RPMI7951 (cell line): ENCODE measurements around the gene KCNB1. TPM values are rescaled to one million over a fixed set of nuclear protein-coding genes. Genes with fewer than 3 reads are reported as not detected.

Experiments used
- DNase-seq: peaks from one replicate; pipeline ENCODE4 v3.0.0-alpha.2; 2012; ENCODE audit warnings: low read depth
- total RNA-seq: library from RNA; depleted of rRNA; stranded (reverse); fragments of >200 nt; shearing (Covaris generic); gene quantifications from 2 replicates; pipeline ENCODE4 v1.2.3, GENCODE V29; 2014; rRNA removed

Gene KCNB1
- not detected in 2 replicates for total RNA-seq

DNA sequence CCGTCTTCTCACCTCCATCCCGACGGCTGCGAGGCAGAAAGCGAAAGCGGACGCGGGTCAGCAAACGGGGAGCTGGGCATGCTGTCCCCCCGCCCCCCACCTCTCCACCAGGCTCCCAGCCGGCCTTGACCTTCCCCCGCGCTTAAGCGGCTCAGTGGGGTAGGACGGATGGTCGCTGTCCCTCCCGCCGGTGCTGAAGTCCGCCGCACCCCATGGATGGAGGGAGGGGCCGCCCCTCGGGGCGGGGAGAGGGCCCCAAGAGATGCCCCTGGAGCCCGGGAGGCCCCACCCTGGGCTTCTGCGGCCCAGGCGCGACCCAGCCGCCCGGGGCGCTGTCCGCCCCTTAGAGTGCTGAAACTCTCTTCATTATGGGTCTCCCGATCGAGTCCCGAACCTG, at the start of gene KCNB1:
Gene KCNB1 (minus strand): TSS at position 48 of the 397 bp plus-strand sequence. CDS start 188 bp downstream, outside the sequence.
- peak; percentile 57 for DNase-seq

DNA sequence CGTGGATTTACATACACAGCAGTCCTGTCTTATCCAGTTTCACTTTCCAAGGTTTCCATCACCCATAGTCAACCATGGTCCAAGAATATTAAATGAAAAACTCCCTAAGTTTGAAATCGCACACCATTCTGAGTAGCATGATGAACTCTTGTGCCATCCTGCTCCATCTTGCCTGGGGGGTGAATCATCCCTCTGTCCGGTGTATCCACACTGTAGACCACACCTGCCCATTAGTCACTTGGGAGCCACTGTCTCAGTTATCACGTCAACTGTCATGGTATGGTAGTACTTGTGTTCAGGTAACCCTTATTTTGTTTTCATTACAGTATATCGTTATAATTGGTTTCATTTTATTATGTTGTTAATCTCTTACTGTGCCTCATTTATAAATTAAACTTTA, 47.0 kb upstream of the KCNB1 start:
- DNase-seq, result no peak

DNA sequence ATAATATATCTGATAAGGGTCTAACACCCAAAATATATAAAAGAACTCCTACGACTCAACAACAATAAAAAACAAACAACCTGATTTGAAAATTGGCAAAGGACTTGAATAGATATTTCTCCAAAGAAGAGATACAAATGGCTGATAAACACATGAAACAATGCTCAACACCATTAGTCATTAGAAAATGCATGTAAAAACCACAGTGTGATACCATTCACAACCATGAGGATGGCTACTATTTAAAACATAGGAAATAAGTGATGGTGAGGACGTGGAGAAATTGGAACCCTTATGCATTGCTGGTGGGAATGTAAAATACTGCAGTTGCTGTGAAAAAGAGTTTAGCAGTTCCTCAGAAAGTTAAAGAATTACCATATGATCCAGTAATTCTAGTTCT, 44.1 kb upstream of the KCNB1 start:
- no peak for DNase-seq

DNA sequence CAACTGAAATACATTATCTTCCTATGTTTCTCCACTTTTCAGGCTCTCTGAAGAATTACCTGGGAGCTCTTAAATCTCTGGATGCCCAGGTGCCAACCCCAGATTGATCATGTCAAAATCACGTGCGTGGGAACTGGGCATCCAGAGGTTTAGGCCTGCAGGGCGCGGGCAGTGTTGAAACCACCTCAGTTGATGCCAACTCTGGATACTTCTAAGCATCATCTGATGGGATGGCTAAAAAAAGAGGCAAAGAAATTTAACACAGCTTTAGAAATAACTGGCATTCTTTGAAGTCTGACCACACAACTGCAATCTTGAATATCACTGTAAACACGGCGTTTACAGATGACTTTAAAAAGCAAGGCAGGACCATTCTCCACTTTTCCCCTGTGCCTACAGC, 43.6 kb upstream of the KCNB1 start:
- no peak for DNase-seq

DNA sequence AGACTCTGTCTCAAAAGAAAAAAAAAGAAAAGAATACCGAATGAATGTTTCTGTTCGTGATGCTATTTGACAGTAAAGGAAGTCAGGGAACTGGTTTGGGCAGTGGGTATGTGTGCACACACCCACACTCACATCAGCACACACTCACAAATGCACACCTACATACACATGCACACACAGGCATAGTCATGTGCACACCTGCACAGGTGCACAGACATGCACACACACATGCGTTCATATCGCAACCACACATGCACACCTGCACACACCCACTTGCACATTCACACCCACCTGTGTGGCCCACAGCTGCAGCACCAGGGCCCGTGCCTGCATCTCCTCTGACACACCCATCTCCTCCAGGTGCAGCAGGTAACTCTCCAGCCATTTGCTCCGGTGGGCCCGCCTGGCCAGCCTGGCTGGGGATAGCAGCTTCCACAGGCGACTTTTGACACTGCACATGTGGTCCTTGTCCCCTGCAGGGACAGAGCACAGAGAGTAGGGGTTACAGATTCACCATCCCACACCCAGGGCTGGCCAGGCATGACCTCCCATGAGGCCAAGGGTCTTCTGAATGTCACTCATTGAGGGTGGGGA, 41.4 kb upstream of the KCNB1 start:
- no peak for DNase-seq

DNA sequence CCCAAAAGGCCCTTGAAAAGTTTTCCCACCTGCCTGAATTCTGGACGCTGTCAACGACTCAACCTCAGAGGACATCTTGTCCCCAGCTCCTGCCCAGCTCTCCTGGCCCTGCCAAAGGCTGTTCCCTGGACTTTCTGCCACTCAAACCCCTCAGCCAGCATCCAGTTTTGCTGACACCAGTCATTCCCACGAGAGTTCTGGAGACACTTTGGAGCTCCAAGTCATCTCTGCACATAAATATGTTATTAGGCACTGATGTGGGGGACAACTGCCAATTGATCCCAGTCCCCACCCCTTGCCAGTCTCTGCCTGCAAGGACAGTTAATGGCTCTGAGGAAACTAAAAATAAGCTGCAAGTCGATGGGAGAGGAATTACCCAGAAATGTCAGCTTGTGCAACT, 38.9 kb upstream of the KCNB1 start:
- no peak for DNase-seq

DNA sequence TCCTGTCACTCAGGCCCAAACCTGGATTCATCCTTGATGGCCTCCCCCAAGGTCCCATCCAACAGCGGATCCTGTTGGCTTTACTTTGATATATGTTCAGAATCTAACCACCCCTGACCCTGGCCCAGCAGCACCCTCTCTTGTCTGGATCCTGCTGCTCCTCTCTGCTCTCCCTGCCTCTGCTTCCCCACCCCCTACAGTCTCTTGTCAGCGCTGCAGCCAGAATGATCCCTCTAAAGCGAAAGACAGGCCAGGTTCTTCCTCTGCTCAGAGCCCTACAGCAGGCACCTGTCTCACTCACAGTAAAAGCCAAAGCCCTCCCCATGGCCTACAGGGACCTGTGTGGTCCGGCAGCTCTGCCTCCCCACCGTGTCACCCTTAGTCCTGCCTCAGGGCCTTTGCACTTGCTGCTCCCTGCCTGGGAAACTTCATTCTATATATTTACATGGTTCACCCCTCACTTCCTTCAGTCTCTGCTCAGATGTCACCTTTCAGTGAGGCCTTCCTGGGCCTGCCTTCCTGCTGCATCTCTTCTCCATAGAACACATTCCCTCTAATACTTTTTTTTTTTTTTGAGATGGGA, 37.4 kb upstream of the KCNB1 start:
- no peak for DNase-seq

DNA sequence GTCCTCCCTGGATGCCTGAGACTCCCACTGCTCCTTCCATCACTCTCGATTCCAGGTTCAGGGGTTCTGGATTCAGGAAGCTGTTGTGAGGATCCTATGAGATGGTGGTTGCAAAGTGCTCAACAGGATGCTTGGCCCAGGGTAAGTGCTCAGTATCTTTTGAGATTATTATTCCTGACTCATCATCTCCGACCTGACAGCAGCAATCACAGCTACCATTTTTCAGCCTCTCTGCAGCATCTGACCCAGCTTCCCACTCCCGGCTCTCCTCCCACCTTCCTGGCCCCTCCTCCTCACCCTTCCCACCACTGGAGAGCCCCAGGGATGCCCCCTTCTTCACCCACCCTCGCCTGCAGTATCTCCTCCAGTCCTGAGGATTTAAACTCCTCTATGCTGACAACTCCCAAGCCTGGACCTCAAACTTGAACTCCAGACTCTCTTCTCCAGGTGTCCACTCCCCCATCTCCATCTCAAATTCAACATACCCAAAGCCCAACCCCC, 36.8 kb upstream of the KCNB1 start:
- no peak for DNase-seq

DNA sequence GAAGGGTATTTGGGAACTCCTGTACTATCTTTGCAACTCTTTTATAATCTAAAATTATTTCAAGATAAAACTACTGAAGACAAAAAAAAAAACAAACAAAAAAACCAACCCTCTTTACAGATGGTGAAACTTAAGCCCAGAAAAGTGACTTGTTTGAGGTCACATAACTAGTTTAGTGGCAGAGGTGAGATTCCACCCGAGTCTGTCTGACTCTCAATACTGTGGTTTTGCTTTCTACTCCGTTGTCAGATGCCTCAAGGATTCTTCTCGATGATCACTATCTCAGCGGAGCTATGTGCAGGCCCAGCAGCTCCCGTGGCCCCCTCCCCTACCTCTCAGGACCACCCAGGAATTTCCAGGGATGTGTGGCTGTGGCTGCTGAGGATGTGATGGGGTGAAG, 36.1 kb upstream of the KCNB1 start:
- no peak for DNase-seq

DNA sequence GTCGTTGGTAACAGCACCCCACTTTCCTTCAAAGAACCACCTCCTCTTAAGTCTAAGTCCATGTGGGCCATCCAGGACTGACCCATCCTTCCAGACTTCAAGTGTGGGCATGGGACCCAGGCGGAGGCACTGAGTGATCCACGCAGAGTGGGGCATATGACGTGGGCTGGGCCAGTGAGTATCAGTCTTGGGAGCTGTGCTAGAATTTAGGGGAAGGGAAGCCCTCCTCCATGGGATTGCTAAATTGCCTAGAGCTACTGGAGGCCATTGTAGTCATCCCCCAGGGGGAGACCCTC, 35.3 kb upstream of the KCNB1 start:
- no peak for DNase-seq

DNA sequence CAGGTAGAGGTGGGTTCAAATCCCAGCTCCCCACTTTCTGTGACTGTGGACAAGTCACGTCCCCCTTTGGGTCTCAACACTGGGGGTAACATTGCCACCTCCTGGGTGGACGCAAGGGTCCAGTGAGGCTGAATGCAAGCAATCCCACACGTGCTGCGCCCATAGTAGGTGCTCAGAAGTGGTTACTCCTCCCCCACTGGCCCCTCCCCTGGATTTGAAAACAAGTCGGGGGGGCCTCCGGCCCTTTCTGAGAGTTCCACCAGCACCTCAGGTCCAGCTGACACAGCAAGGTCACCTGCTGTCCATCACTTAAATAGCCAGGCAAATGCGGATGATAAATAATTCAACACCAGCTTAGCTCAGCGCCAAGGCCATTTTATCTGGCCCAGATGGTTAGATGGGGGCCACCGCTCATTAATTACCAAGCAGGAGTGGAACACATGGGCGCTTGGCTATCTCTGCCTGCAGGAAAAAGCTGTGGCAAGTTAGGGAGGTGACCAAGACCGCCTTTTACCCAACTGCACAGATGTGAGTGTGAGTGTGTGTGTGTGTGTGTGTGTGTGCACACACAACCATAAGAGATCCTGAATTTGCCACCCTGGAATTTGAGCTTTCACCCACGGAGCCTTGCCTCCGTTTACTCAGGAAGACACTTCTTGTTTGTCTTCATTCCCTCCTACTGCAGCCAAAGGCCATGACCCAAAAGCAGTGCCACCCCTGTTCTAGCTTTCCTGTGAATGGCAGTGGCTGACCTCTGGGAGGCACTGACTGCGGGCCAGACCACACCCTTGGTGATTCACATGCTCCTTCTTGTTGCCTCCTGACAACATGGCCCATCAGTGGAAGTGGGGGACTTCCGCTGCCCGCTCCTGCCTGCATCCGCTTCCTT, 34.7 kb upstream of the KCNB1 start:
- DNase-seq, result peak; percentile 32

DNA sequence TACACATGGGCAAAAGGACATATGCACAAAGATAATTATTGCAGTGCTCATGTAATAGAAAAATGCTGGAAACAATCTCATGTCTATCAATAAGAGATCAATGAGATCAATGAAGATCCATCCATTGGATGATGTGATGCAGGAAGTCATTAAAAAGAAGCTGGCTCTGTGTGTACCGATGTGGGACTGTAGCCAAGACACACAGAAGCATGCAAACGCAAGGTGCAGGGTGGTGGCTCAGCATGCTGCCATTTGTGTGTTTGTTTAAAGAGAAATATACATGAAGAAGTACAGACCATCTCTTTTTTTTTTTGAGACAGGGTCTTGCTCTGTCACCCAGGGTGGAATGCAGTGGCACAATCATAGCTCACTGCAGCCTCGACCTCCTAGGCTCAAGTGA, 33.1 kb upstream of the KCNB1 start:
- DNase-seq, result no peak

DNA sequence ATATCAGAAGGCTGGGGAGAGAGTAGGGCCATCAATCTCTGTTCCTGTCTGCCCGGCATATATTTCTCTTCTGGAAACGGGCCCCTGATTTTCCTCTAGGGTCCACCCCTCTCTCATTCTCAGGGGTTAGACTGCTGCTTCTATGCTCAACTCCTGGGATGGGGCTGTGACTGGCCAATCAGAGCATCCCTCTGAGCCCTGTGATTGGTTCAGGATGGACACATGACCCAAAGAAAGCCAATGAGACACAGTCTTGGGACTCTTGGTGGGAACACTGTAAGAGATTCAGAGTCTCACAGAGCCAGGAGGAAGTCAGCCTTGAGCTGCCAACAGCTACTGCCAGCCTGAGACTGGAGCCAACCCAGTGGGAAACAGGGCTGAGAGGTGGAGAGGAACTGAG, 31.0 kb upstream of the KCNB1 start:
- no peak for DNase-seq

DNA sequence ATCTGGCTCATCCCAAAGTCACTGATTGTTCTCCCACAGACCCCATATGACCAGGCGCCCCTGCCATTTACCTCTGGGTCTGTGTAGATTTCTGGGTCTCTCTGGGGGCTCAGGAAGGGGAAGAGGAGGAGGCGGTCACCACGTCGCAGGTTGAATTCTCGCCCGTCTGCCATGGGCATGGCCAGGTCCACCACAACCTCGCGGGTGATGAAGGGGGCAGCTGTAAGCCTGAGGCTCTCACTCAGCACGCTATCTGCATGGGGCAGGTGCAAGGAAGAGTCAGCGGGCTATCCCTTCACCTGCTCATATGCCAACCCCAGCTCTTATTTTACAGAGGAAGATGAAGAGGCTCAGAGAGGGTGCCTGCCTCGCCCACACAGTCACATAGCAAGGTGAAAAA, 30.5 kb upstream of the KCNB1 start:
- DNase-seq, result no peak

DNA sequence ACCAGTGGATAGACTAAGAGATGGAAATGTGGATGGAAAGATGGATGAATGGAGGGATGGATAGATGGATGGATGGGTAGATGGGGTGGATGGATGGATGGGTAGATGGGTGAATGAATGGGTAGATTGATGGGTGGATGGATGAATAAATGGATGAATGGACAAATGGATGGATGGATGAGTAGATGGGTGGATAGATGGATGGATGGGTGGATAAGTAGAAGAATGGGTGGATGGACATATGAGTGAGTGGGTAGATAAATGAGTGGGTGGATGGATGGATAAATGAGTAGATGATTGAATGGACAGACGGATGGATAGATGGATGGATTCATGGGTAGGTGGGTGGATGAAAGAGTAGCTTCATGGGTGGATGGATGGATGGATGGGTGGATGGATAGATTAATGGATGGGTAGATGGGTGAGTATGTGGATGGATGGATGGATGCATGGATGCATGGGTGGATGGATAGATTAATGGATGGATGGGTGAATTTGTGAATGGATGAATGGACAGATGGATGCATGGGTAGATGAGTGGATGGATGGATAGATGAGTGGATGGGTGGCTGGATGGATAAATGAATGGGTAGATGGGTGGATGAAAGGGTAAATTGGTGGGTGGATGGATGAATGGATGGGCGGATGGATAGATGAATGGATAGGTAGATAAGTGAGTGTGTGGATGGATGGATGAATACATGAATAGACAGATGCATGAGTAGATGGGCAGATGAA, 29.5 kb upstream of the KCNB1 start:
- DNase-seq, result no peak

DNA sequence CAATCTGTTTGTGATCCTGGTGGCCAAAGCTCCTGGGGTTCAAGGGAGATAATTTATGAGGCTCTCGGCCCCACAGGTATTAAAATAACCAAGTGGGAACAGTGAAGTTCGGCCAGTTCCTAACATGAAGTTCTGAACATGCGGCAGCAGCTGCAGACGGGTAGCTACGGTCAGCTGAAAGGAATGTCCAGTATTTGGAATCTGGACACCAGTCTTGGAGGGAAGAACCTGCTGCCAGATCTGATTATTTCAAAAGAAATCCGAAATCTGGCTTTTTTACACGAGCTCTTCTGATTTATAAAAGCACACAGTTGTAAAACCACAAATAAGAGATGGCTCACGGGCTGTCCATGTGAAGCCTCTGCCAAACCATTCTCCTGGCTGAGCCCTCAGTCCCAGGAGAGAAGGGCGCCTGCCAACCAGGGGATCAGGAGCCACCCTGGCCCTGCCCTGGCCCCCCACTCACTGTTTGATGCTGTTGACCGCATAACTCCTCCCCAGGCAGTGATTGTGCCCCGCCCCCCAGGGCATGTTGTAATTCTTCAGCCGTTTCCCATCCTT, 28.2 kb upstream of the KCNB1 start:
- peak; percentile 94 for DNase-seq

DNA sequence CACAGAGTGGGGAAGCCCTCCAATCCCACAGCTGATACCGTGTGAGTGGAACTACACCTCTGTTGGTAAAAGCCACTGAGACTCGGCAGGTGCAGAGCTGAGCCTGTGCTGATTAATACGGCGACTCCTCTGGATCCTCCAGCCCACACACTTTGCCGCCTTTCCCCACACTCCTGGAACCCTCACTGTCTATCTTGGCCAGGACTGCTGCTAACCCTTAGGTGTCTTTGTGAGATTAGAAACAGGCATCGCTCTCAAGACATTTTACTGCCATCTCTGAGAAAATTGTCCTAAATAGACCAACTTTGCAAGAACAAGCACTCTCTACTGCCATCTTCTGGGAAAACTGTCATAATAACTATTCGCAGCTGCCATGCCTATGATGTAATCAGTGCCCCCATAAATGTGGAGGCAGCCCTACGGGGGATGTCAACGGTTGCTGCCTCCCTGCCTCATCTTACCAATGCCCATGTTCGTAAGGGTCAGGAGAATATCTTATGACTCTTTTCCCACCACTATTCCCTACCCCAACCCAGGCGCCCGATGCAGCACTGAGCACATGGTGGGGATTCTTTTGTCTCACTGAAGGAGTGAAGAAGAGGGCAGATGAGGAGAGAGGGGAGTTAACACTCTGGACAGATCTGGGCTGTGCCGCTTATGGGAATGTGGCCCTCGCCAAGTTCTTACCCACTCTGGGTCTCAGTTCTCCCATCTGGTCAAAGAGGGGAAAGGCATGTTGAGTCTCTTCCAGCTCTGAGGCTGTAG, 26.1 kb upstream of the KCNB1 start:
- peak; percentile 63 for DNase-seq

DNA sequence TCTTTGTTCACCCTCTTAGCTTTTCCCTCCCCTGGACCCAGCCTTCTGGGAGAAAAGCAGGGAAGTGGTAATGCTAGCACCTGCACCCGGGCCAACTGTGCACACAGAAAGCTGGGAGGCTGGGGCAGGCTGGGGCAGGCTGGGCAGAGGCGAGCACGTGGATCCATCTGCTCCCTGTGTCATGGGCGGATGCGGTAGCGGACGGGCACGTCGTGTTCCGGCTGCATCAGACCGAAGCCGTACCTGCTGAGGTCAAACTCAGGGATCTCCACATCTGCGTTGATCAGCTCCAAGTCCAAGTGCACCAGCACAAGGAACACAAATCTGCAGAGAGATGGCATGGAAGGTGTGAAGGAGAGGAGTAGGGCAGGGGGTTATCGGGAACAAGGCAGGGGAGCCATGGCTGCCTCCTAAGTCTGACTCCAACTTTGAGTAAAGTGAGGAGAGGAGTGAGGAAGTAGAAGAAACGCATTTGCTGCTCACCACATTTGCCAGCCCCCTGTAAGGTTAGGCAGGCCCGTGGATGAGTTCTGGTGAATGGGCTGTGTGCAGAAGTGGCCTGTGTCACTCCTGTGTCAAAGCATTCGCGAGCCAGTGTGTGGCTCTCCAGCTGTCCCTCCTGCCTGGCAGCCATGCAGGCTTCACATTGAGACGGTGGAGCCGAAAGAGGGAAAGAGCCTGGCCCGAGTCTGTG, 25.4 kb upstream of the KCNB1 start:
- no peak for DNase-seq

DNA sequence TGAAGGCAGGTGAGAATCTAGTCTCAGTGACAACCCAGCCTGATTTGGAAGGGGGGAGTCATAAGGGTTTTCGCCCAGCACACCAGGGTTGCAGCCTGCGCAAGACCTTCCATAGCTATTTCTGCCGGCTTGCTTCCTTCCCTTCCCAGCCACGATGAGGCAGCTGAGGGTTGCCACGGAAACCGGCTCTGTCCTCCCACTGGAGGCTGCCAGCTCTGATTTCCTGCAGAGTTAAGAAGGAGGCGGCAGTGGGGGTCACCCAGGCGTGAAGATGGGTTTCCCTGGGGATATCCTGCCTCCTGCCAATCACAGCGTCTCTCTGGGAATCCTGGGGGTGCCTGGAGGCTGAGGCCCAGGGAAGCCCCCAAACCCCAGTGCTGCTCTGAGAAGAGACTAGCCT, 23.1 kb upstream of the KCNB1 start:
- peak; percentile 59 for DNase-seq

DNA sequence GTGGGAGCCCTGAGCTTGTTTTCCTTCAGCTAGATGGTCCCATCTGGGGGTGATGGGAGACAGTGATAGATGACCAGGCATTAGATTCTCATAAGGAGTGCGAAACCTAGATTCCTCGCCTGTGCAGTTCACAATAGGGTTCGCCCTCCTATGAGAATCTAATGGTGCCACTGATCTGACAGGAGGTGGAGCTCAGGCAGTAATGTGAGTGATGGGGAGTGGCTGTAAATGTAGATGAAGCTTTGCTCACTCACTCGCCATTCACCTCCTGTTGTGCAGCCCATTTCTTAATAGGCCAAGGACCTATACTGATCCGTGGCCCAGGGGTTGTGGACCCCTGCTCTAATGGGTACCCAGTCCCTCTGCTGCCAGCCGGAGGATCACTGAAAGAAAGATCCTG, 20.7 kb upstream of the KCNB1 start:
- no peak for DNase-seq

DNA sequence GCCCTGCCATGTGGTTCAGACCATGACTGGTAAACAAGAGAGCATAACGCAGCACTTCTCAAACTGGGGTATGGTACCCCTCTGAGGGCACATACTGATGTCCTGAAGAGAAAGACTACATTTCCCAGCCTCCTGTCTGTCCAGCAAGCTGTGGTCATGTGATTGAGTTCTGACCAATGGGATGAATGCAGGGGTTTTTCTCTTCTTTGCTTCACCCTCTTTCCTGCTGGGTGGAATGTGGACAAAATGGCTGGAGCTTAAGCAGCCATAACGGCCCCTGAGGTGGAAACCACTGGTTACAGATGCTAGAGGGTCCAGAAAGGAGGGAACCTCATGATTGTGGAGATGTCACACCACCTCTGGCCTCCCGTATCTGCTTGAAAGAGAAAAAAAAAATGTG, 19.4 kb upstream of the KCNB1 start:
- peak; percentile 49 for DNase-seq
